ENCODE data around the gene KLHL29. TPM values are rescaled to one million over a fixed set of nuclear protein-coding genes. Genes with fewer than 3 reads are reported as not detected.

Gene KLHL29
- total RNA-seq, 2 experiments from 2014 or later: 0.10 to 0.33 TPM

- H3K4me3 Mint-ChIP-seq: no peak overlapping the region
- H3K36me3 Mint-ChIP-seq (ENCODE audit: low read depth): no peaks in the 10 kb centered on the region
- no peak for DNase-seq
- peaks cover 12% of the 10 kb centered on the region for H3K4me1 Mint-ChIP-seq
- ChIA-PET CTCF (no interaction called here), POLR2A (no interaction called here)
- peaks cover 60% of the 10 kb centered on the region for H3K27me3 Mint-ChIP-seq
- no peaks in the 10 kb centered on the region for H3K9me3 Mint-ChIP-seq
- H3K27ac Mint-ChIP-seq: no peak overlapping the region
Measured at GRCh38 chr2:23378496-23378895, 6.5 kb upstream of the KLHL29 start.

GRCh38 chr2:23379220-23379695, 5.7 kb upstream of the KLHL29 start:
- Mint-ChIP-seq H3K27me3 (peaks cover 62% of the 10 kb centered on the region), H3K27ac (no peak overlapping the region), H3K9me3 (no peaks in the 10 kb centered on the region), H3K36me3 (ENCODE audit: low read depth) (no peaks in the 10 kb centered on the region), H3K4me3 (no peak overlapping the region), H3K4me1 (peaks cover 15% of the 10 kb centered on the region)
- POLR2A ChIA-PET: no interaction called here
- CTCF ChIA-PET: no interaction called here
- DNase-seq: no peak

GRCh38 chr2:23380562-23381065, 4.4 kb upstream of the KLHL29 start:
- no peaks in the 10 kb centered on the region for H3K9me3 Mint-ChIP-seq
- no peak for DNase-seq
- peaks cover 19% of the 10 kb centered on the region for H3K4me1 Mint-ChIP-seq
- ChIA-PET CTCF (no interaction called here), POLR2A (no interaction called here)
- no peak overlapping the region for H3K27ac Mint-ChIP-seq
- H3K27me3 Mint-ChIP-seq: peaks cover 61% of the 10 kb centered on the region
- no peaks in the 10 kb centered on the region for H3K36me3 Mint-ChIP-seq (ENCODE audit: low read depth)
- H3K4me3 Mint-ChIP-seq: no peak overlapping the region

- DNase-seq: no peak
- H3K36me3 Mint-ChIP-seq (ENCODE audit: low read depth): no peaks in the 10 kb centered on the region
- no peak overlapping the region for H3K4me3 Mint-ChIP-seq
- POLR2A ChIA-PET: no interaction called here
- H3K27ac Mint-ChIP-seq: no peak overlapping the region
- no peaks in the 10 kb centered on the region for H3K9me3 Mint-ChIP-seq
- H3K27me3 Mint-ChIP-seq: peaks cover 59% of the 10 kb centered on the region
- CTCF ChIA-PET: no interaction called here
- peaks cover 19% of the 10 kb centered on the region for H3K4me1 Mint-ChIP-seq
Measured at GRCh38 chr2:23381084-23381483, 3.9 kb upstream of the KLHL29 start.

GRCh38 chr2:23381485-23381884, 3.5 kb upstream of the KLHL29 start:
- no peak for DNase-seq
- no peak overlapping the region for H3K4me3 Mint-ChIP-seq
- CTCF ChIA-PET: no interaction called here
- POLR2A ChIA-PET: no interaction called here
- no peaks in the 10 kb centered on the region for H3K36me3 Mint-ChIP-seq (ENCODE audit: low read depth)
- peaks cover 22% of the 10 kb centered on the region for H3K4me1 Mint-ChIP-seq
- peaks cover 62% of the 10 kb centered on the region for H3K27me3 Mint-ChIP-seq
- H3K27ac Mint-ChIP-seq: no peak overlapping the region
- H3K9me3 Mint-ChIP-seq: no peaks in the 10 kb centered on the region

GRCh38 chr2:23383100-23383499, 1.9 kb upstream of the KLHL29 start:
- DNase-seq: no peak
- Mint-ChIP-seq H3K9me3 (no peaks in the 10 kb centered on the region), H3K27ac (no peak overlapping the region), H3K4me3 (no peak overlapping the region), H3K4me1 (peaks cover 26% of the 10 kb centered on the region), H3K36me3 (ENCODE audit: low read depth) (no peaks in the 10 kb centered on the region), H3K27me3 (peaks cover 68% of the 10 kb centered on the region)
- CTCF ChIA-PET: no interaction called here
- POLR2A ChIA-PET: no interaction called here

GRCh38 chr2:23385351-23385747, 370 bp downstream of the KLHL29 start:
- Mint-ChIP-seq H3K4me3 (no peak overlapping the region), H3K4me1 (peaks cover 23% of the 10 kb centered on the region), H3K36me3 (ENCODE audit: low read depth) (no peaks in the 10 kb centered on the region), H3K27me3 (peaks cover 78% of the 10 kb centered on the region), H3K9me3 (no peaks in the 10 kb centered on the region), H3K27ac (no peak overlapping the region)
- CTCF ChIA-PET: no interaction called here
- POLR2A ChIA-PET: no interaction called here
- DNase-seq: no peak

GRCh38 chr2:23385748-23386338, 864 bp downstream of the KLHL29 start:
- ChIA-PET CTCF (interaction anchor here (1.0 kb wide), 1 partner anchor 180 kb away, joined by 3 read pairs; no protein-coding TSS in a partner anchor), POLR2A (no interaction called here)
- H3K4me1 Mint-ChIP-seq: peaks cover 18% of the 10 kb centered on the region
- H3K27ac Mint-ChIP-seq: no peak overlapping the region
- no peak for DNase-seq
- H3K36me3 Mint-ChIP-seq (ENCODE audit: low read depth): no peaks in the 10 kb centered on the region
- H3K9me3 Mint-ChIP-seq: no peaks in the 10 kb centered on the region
- peak overlapping the region; percentile 45 for H3K4me3 Mint-ChIP-seq
- peaks cover 73% of the 10 kb centered on the region for H3K27me3 Mint-ChIP-seq

- POLR2A ChIA-PET: no interaction called here
- Mint-ChIP-seq H3K9me3 (no peaks in the 10 kb centered on the region), H3K4me1 (peaks cover 13% of the 10 kb centered on the region), H3K36me3 (ENCODE audit: low read depth) (no peaks in the 10 kb centered on the region), H3K27ac (no peak overlapping the region), H3K4me3 (peak overlapping the region; percentile 45), H3K27me3 (peaks cover 73% of the 10 kb centered on the region)
- CTCF ChIA-PET: interaction anchor here (1.0 kb wide), 1 partner anchor 180 kb away, joined by 3 read pairs; no protein-coding TSS in a partner anchor
- no peak for DNase-seq
Measured at GRCh38 chr2:23386339-23387220, 1.6 kb downstream of the KLHL29 start.

- Mint-ChIP-seq H3K27me3 (peaks cover 73% of the 10 kb centered on the region), H3K4me1 (peaks cover 13% of the 10 kb centered on the region), H3K9me3 (no peaks in the 10 kb centered on the region), H3K27ac (no peak overlapping the region), H3K4me3 (peak overlapping the region; percentile 31), H3K36me3 (ENCODE audit: low read depth) (no peaks in the 10 kb centered on the region)
- no peak for DNase-seq
- CTCF ChIA-PET: no interaction called here
- POLR2A ChIA-PET: no interaction called here
Measured at GRCh38 chr2:23387221-23387550, 2.2 kb downstream of the KLHL29 start.

- no peak overlapping the region for H3K27ac Mint-ChIP-seq
- DNase-seq: no peak
- no peaks in the 10 kb centered on the region for H3K36me3 Mint-ChIP-seq (ENCODE audit: low read depth)
- ChIA-PET POLR2A (no interaction called here), CTCF (no interaction called here)
- peaks cover 13% of the 10 kb centered on the region for H3K4me1 Mint-ChIP-seq
- no peak overlapping the region for H3K4me3 Mint-ChIP-seq
- H3K27me3 Mint-ChIP-seq: peaks cover 67% of the 10 kb centered on the region
- H3K9me3 Mint-ChIP-seq: no peaks in the 10 kb centered on the region
Measured at GRCh38 chr2:23387845-23388244, 2.9 kb downstream of the KLHL29 start.

- Mint-ChIP-seq H3K4me3 (no peak overlapping the region), H3K9me3 (no peaks in the 10 kb centered on the region), H3K27me3 (peaks cover 65% of the 10 kb centered on the region), H3K36me3 (ENCODE audit: low read depth) (no peaks in the 10 kb centered on the region), H3K27ac (no peak overlapping the region), H3K4me1 (peaks cover 13% of the 10 kb centered on the region)
- ChIA-PET CTCF (interaction anchor here (0.7 kb wide), 1 partner anchor 264 kb away, joined by 3 read pairs; no protein-coding TSS in a partner anchor), POLR2A (no interaction called here)
- DNase-seq: no peak
Measured at GRCh38 chr2:23388294-23388693, 3.3 kb downstream of the KLHL29 start.

GRCh38 chr2:23388756-23389514, 4.0 kb downstream of the KLHL29 start:
- POLR2A ChIA-PET: no interaction called here
- Mint-ChIP-seq H3K27me3 (peaks cover 64% of the 10 kb centered on the region), H3K9me3 (no peaks in the 10 kb centered on the region), H3K27ac (no peak overlapping the region), H3K36me3 (ENCODE audit: low read depth) (no peaks in the 10 kb centered on the region), H3K4me3 (no peak overlapping the region), H3K4me1 (peaks cover 13% of the 10 kb centered on the region)
- no peak for DNase-seq
- CTCF ChIA-PET: interaction anchor here (0.7 kb wide), 1 partner anchor 264 kb away, joined by 3 read pairs; no protein-coding TSS in a partner anchor
